NB4 (cell line): ENCODE measurements around the gene ACP5.

Source experiments
- CTCF ChIP-seq: IDR thresholded peaks from one replicate; pipeline ENCODE4 v1.5.1; 2012; ENCODE audit warnings: low read depth, low read length
- MAX ChIP-seq: IDR thresholded peaks from 2 replicates; pipeline ENCODE4 v1.6.1; 2011; ENCODE audit warnings: low read depth, low read length
- MYC ChIP-seq: IDR thresholded peaks from 2 replicates; pipeline ENCODE4 v1.6.1; 2011; ENCODE audit warnings: low read depth, low read length
- POLR2A ChIP-seq: IDR thresholded peaks from 2 replicates; pipeline ENCODE4 v1.6.1; 2011; ENCODE audit warnings: mild to moderate bottlenecking; ENCODE audit not compliant: insufficient read length; ENCODE audit errors: extremely low read depth

- TF ChIP-seq POLR2A (no peak), CTCF (no peak), MAX (no peak), MYC (no peak)
Measured at GRCh38 chr19:11577451-11578257, at the start of gene ACP5.
